Endothelial cell of umbilical vein (primary cell): ENCODE measurements around the gene CFAP46. TPM values are rescaled to one million over a fixed set of nuclear protein-coding genes. Genes with fewer than 3 reads are reported as not detected.

Source experiments
- BruUV-seq: library from RNA; stranded (reverse); fragments of 400-500 nt; replicated peaks from 2 replicates; lab custom pipeline; 2021; lab: Mats Ljungman, UMichigan
- CTCF ChIA-PET: fragments of 300-600, 350-600 bp; sonication (Branson Sonifier 250); formaldehyde crosslinking; loops from one replicate; lab custom pipeline; 2021; ENCODE audit warnings: antibody characterized with exemption, inconsistent platforms; lab: Charles Lee
- POLR2A ChIA-PET: fragments of 300-600, 350-600 bp; sonication (Branson Sonifier 250); formaldehyde crosslinking; loops from one replicate; lab custom pipeline; 2021; ENCODE audit warnings: antibody characterized with exemption, inconsistent platforms; lab: Charles Lee
- DNase-seq: peaks from one replicate; pipeline ENCODE4 v3.0.0-alpha.2; 2011; ENCODE audit warnings: low read depth, low spot score
- FAIRE-seq: peaks from 2 replicates; lab custom pipeline; 2011; peaks lifted over from hg19 to GRCh38; lab: Jason Lieb, UNC
- H2AFZ ChIP-seq: 2 replicates; pipeline ENCODE4 v1.6.0; 2012; ENCODE audit warnings: low read depth, low read length, control low read depth, inconsistent platforms
- H3K27ac ChIP-seq: 2 replicates; pipeline ENCODE4 v1.5.1; 2011; ENCODE audit warnings: low read depth, mild to moderate bottlenecking, control low read depth, low read length, moderate library complexity; ENCODE audit not compliant: insufficient read depth
- H3K27me3 ChIP-seq, 2 experiments: 2 replicates each; pipeline versions ENCODE4 v1.6.0 to v1.6.1; 2011; ENCODE audit warnings: low read length in 2 of 2, mixed read lengths in 1 of 2; ENCODE audit not compliant: control insufficient read depth in 2 of 2, insufficient read depth in 2 of 2
- H3K36me3 ChIP-seq, 2 experiments: 2 replicates in 1 of 2; 3 replicates in 1 of 2; pipeline ENCODE4 v1.5.1; 2011; ENCODE audit warnings: low read length in 2 of 2, mild to moderate bottlenecking in 1 of 2, moderate library complexity in 1 of 2; ENCODE audit not compliant: control insufficient read depth in 2 of 2, insufficient read depth in 2 of 2; ENCODE audit errors: extremely low read depth in 1 of 2
- H3K4me1 ChIP-seq: 3 replicates; pipeline ENCODE4 v1.5.1; 2011; ENCODE audit warnings: mild to moderate bottlenecking, low read length; ENCODE audit not compliant: control insufficient read depth, insufficient read depth; ENCODE audit errors: extremely low read depth
- H3K4me2 ChIP-seq: 2 replicates; pipeline ENCODE4 v1.6.1; 2011; ENCODE audit warnings: low read length, control low read depth, mixed read lengths; ENCODE audit not compliant: insufficient read depth
- H3K4me3 ChIP-seq, 3 experiments: fragments of 200-600 bp in 1 of 3; sonication (generic), shearing (Covaris generic) in 1 of 3; replicated peaks in 1 of 3; 2 replicates each; pipeline ENCODE4 v1.5.1; 2011 to 2016; ENCODE audit warnings: control low read depth in 3 of 3, low read length in 3 of 3, mild to moderate bottlenecking in 2 of 3, inconsistent platforms in 1 of 3, low read depth in 1 of 3, moderate library complexity in 1 of 3; ENCODE audit not compliant: insufficient read depth in 1 of 3
- H3K79me2 ChIP-seq: 2 replicates; pipeline ENCODE4 v1.6.0; 2012; ENCODE audit warnings: low read length, inconsistent platforms; ENCODE audit not compliant: control insufficient read depth, insufficient read depth
- H3K9ac ChIP-seq: replicated peaks from 2 replicates; pipeline ENCODE3; 2011; ENCODE audit warnings: low read length, control low read depth; ENCODE audit not compliant: insufficient read depth; ENCODE audit errors: extremely low read depth
- H3K9me1 ChIP-seq: replicated peaks from 3 replicates; pipeline ENCODE4 v1.6.0; 2011; ENCODE audit warnings: mild to moderate bottlenecking, low read length; ENCODE audit not compliant: control insufficient read depth, insufficient read depth; ENCODE audit errors: extremely low read depth
- H3K9me3 ChIP-seq: replicated peaks from 2 replicates; pipeline ENCODE4 v1.5.1; 2012; ENCODE audit warnings: low read length, inconsistent platforms; ENCODE audit not compliant: control insufficient read depth, insufficient read depth
- H4K20me1 ChIP-seq: replicated peaks from 2 replicates; pipeline ENCODE3; 2011; ENCODE audit warnings: mild to moderate bottlenecking, low read length; ENCODE audit not compliant: control insufficient read depth, insufficient read depth; ENCODE audit errors: extremely low read depth
- CTCF ChIP-seq, 2 donors: IDR thresholded peaks; 1 replicate in 1 of 2; 2 replicates in 1 of 2; pipeline ENCODE4 v1.5.1; 2011; ENCODE audit warnings: low read length in 2 of 2, mild to moderate bottlenecking in 2 of 2, moderate library complexity in 2 of 2, control low read depth in 1 of 2, inconsistent platforms in 1 of 2, low read depth in 1 of 2; ENCODE audit not compliant: insufficient read depth in 1 of 2; ENCODE audit errors: extremely low read depth in 1 of 2
- EZH2 ChIP-seq: IDR thresholded peaks from 2 replicates; pipeline ENCODE4 v1.6.1; 2012; ENCODE audit warnings: borderline replicate concordance, low read depth, mild to moderate bottlenecking, moderate library complexity, low read length, inconsistent platforms; ENCODE audit not compliant: severe bottlenecking
- FOS ChIP-seq: IDR thresholded peaks from 2 replicates; pipeline ENCODE4 v1.6.1; 2011; ENCODE audit warnings: mild to moderate bottlenecking, low read length, moderate library complexity, borderline replicate concordance; ENCODE audit not compliant: insufficient read depth
- GATA2 ChIP-seq: IDR thresholded peaks from 2 replicates; pipeline ENCODE4 v1.7.0; 2011; ENCODE audit warnings: low read depth, mild to moderate bottlenecking, moderate library complexity, mixed read lengths, low read length; ENCODE audit not compliant: insufficient read length, insufficient read depth
- JUN ChIP-seq: IDR thresholded peaks from 2 replicates; pipeline ENCODE4 v1.6.1; 2011; ENCODE audit warnings: borderline replicate concordance, low read depth; ENCODE audit not compliant: insufficient read length, insufficient read depth
- MAX ChIP-seq: IDR thresholded peaks from 2 replicates; pipeline ENCODE4 v1.6.1; 2011; ENCODE audit not compliant: insufficient read depth, insufficient read length
- MYC ChIP-seq: IDR thresholded peaks from one replicate; pipeline ENCODE4 v1.6.1; 2011; ENCODE audit warnings: mild to moderate bottlenecking, low read depth, low read length
- POLR2A ChIP-seq: IDR thresholded peaks from 2 replicates; pipeline ENCODE4 v1.6.1; 2012; ENCODE audit warnings: low read depth, mild to moderate bottlenecking, control low read depth, low read length
- POLR2AphosphoS5 ChIP-seq: IDR thresholded peaks from 2 replicates; pipeline ENCODE4 v1.6.1; 2012; ENCODE audit warnings: low read depth, mild to moderate bottlenecking, control low read depth, low read length, moderate library complexity; ENCODE audit not compliant: insufficient read depth
- dilution Hi-C: fragments of 300-500 bp; cut with MboI; formaldehyde crosslinking; loops from one replicate; pipeline ENCODE4 v1.15.0; 2019; ENCODE audit warnings: low sequenced_read_pairs; ENCODE audit not compliant: extremely low pct_ligation_motif_present
- intact Hi-C: fragments of 100-400 bp; cut with micrococcal nuclease; formaldehyde crosslinking; loops from one replicate; pipeline ENCODE4 v1.10.0; 2022
- polyA plus RNA-seq, 4 experiments: library from polyadenylated mRNA; depleted of rRNA in 3 of 4; stranded (reverse) in 3 of 4; unstranded in 1 of 4; fragments of >200 nt; gene quantifications; 2 replicates each; pipeline versions ENCODE4 v1.2.1 to v1.2.3, GENCODE V29; 2011 to 2012; ENCODE audit warnings: missing spikeins in 1 of 4
- total RNA-seq: library from RNA; stranded (reverse); gene quantifications from 2 replicates; pipeline ENCODE4 v1.2.3, GENCODE V29; 2021

The CFAP46 gene
- total and polyA plus RNA-seq, 2 donors (not counting 3 experiments of a cell fraction or from before 2014, with no cell fraction given): 0.75 to 0.98 TPM

GRCh38 chr10:132796846-132797245, 145.5 kb downstream of the CFAP46 start:
- Histone ChIP-seq H3K4me1 (no peaks in the 10 kb centered on the region), H3K9me3 (no peaks in the 10 kb centered on the region), H3K9ac (no peak overlapping the region), H3K79me2 (no peaks in the 10 kb centered on the region), H3K36me3 (no peaks in the 10 kb centered on the region), H3K9me1 (no peaks in the 10 kb centered on the region), H4K20me1 (no peaks in the 10 kb centered on the region), H3K27me3 (no peaks in the 10 kb centered on the region), H3K4me2 (no peak overlapping the region), H3K27ac (no peak overlapping the region), H3K4me3 (no peak overlapping the region), H2AFZ (no peak overlapping the region)
- dilution Hi-C loops (no loop called here), intact Hi-C loops (no loop called here)
- BruUV-seq: no TSS peak
- POLR2A ChIA-PET: no interaction called here
- DNase-seq (no peak), FAIRE-seq (no peak)
- CTCF ChIA-PET: interaction anchor here (1.3 kb wide), 1 partner anchor 9 kb away, joined by 4 read pairs; no protein-coding TSS in a partner anchor
- TF ChIP-seq MAX: no peak
- no peak for TF ChIP-seq POLR2AphosphoS5
- no peak for TF ChIP-seq EZH2
- no peak for TF ChIP-seq CTCF (IDR thresholded peaks at IDR 0.05; ENCODE audit: extremely low read depth in 1 of 2, insufficient read depth in 1 of 2, low read depth in 1 of 2, low read length in 2 of 2)
- no peak for TF ChIP-seq GATA2
- TF ChIP-seq JUN: no peak
- no peak for TF ChIP-seq MYC
- TF ChIP-seq FOS: no peak
- no peak for TF ChIP-seq POLR2A
